Epithelial cell of proximal tubule (primary cell): ENCODE measurements around the gene HELZ. TPM values are rescaled to one million over a fixed set of nuclear protein-coding genes. Genes with fewer than 3 reads are reported as not detected.

ENCODE experiments used
- DNase-seq: peaks from one replicate; pipeline ENCODE4 v3.0.0-alpha.2; 2011; ENCODE audit warnings: low read depth
- H3K4me3 ChIP-seq: 2 replicates; pipeline ENCODE4 v1.5.1; 2011; ENCODE audit warnings: low read depth, mild to moderate bottlenecking, low read length
- CTCF ChIP-seq: conservative IDR thresholded peaks from 2 replicates; pipeline ENCODE4 v1.5.1; 2012; ENCODE audit warnings: low read depth, mild to moderate bottlenecking, low read length
- total RNA-seq: library from RNA; depleted of rRNA; stranded (reverse); fragments of >200 nt; gene quantifications from 2 replicates; pipeline ENCODE4 v1.2.3, GENCODE V29; 2015

HELZ gene
- total RNA-seq, 1 donor from 2014 or later: 31.1 TPM

- no peak overlapping the region for H3K4me3 ChIP-seq
- no peak for DNase-seq
- no peak for TF ChIP-seq CTCF
These were observed 214.4 kb downstream of the HELZ start for GRCh38 chr17:67030641-67031040.

- DNase-seq: no peak
- no peak overlapping the region for H3K4me3 ChIP-seq
- no peak for TF ChIP-seq CTCF
These were observed 217.9 kb downstream of the HELZ start for GRCh38 chr17:67027031-67027628.

GRCh38 chr17:67026341-67026740 is 218.7 kb downstream of the HELZ start:
- H3K4me3 ChIP-seq: no peak overlapping the region
- no peak for DNase-seq

GRCh38 chr17:67025216-67025792 is 219.7 kb downstream of the HELZ start:
- no peak overlapping the region for H3K4me3 ChIP-seq
- TF ChIP-seq CTCF: no peak
- no peak for DNase-seq

More at GRCh38 chr17:67026341-67026740, 218.7 kb downstream of the HELZ start:
- no peak for TF ChIP-seq CTCF

- no peak for DNase-seq
- no peak for TF ChIP-seq CTCF
- H3K4me3 ChIP-seq: no peak overlapping the region
These were observed 220.3 kb downstream of the HELZ start for GRCh38 chr17:67024736-67025135.

- TF ChIP-seq CTCF: no peak
- DNase-seq: no peak
- no peak overlapping the region for H3K4me3 ChIP-seq
These were observed 222.6 kb downstream of the HELZ start for GRCh38 chr17:67022451-67022810.
